Measurements from ENCODE around the gene CXXC4.

CXXC4 gene

GRCh38 chr4:104494822-104495559, at the start of gene CXXC4:
Gene CXXC4 (minus strand): TSS chr4:104494894. CDS start chr4:104491802, 3,092 bp downstream.
- peak; percentile 84 for DNase-seq

- no peak for DNase-seq
These were observed 38.5 kb upstream of the CXXC4 start for GRCh38 chr4:104533156-104533555.

- no peak for DNase-seq
These were observed 38.0 kb upstream of the CXXC4 start for GRCh38 chr4:104532677-104533076.

GRCh38 chr4:104531390-104531789, 36.7 kb upstream of the CXXC4 start:
- no peak for DNase-seq

GRCh38 chr4:104530426-104530825, 35.7 kb upstream of the CXXC4 start:
- DNase-seq = no peak

- no peak for DNase-seq
These were observed 29.9 kb upstream of the CXXC4 start for GRCh38 chr4:104524591-104524990.

GRCh38 chr4:104524026-104524425, 29.3 kb upstream of the CXXC4 start:
- DNase-seq = no peak

GRCh38 chr4:104519588-104519987, 24.9 kb upstream of the CXXC4 start:
- no peak for DNase-seq

- no peak for DNase-seq
These were observed 22.2 kb upstream of the CXXC4 start for GRCh38 chr4:104516884-104517283.

- DNase-seq = no peak
These were observed 13.5 kb upstream of the CXXC4 start for GRCh38 chr4:104508224-104508623.

GRCh38 chr4:104507112-104507511, 12.4 kb upstream of the CXXC4 start:
- DNase-seq = no peak

GRCh38 chr4:104504536-104504935, 9.8 kb upstream of the CXXC4 start:
- DNase-seq = no peak

- DNase-seq = no peak
These were observed 7.8 kb upstream of the CXXC4 start for GRCh38 chr4:104502471-104502870.

- DNase-seq = peak; percentile 28
These were observed 6.6 kb upstream of the CXXC4 start for GRCh38 chr4:104501290-104501689.

GRCh38 chr4:104500442-104500841, 5.7 kb upstream of the CXXC4 start:
- peak; percentile 22 for DNase-seq

- DNase-seq = no peak
These were observed 509 bp downstream of the CXXC4 start for GRCh38 chr4:104494185-104494584.

GRCh38 chr4:104493081-104493831, 1.4 kb downstream of the CXXC4 start:
- no peak for DNase-seq

- DNase-seq = peak; percentile 43
These were observed 2.4 kb downstream of the CXXC4 start for GRCh38 chr4:104492183-104492771.

GRCh38 chr4:104491481-104492182, 3.1 kb downstream of the CXXC4 start:
- peak; percentile 55 for DNase-seq

- peak; percentile 76 for DNase-seq
These were observed 3.8 kb downstream of the CXXC4 start for GRCh38 chr4:104490770-104491480.

GRCh38 chr4:104490096-104490769, 4.5 kb downstream of the CXXC4 start:
- peak; percentile 54 for DNase-seq

- DNase-seq = no peak
These were observed 5.0 kb downstream of the CXXC4 start for GRCh38 chr4:104489731-104490095.
